Activated B cell treated with CpG ODN at 0.5 μM for 24 hours (primary cell): ENCODE measurements around the gene ZNF346. TPM values are rescaled to one million over a fixed set of nuclear protein-coding genes. Genes with fewer than 3 reads are reported as not detected.

Experiments used
- ATAC-seq: fragments of 200-7000 bp; cut with Tn5 transposase; one replicate; pipeline ENCODE4 v1.10.0; 2021; ENCODE audit warnings: low read depth, mild to moderate bottlenecking, moderate library complexity
- CTCF ChIA-PET: fragments of 350-600 bp; sonication (Branson Sonifier 250); formaldehyde crosslinking; loops from one replicate; lab custom pipeline; 2021; ENCODE audit warnings: antibody characterized with exemption; lab: Charles Lee
- POLR2A ChIA-PET: fragments of 350-600 bp; sonication (Branson Sonifier 250); formaldehyde crosslinking; loops from one replicate; lab custom pipeline; 2021; ENCODE audit warnings: antibody characterized with exemption; lab: Charles Lee
- DNase-seq: peaks from one replicate; pipeline ENCODE4 v3.0.0; 2022
- H3K27ac Mint-ChIP-seq: one replicate; pipeline ENCODE4 v1.8.0; 2020; ENCODE audit warnings: mixed read lengths
- H3K27me3 Mint-ChIP-seq: one replicate; pipeline ENCODE4 v1.8.0; 2021; ENCODE audit warnings: mixed read lengths
- H3K36me3 Mint-ChIP-seq: one replicate; pipeline ENCODE4 v1.8.0; 2021; ENCODE audit warnings: low read depth, mixed read lengths
- H3K4me1 Mint-ChIP-seq: one replicate; pipeline ENCODE4 v1.8.0; 2021; ENCODE audit warnings: mixed read lengths
- H3K4me3 Mint-ChIP-seq: one replicate; pipeline ENCODE4 v1.8.0; 2020; ENCODE audit warnings: mild to moderate bottlenecking, mixed read lengths
- H3K9me3 Mint-ChIP-seq: one replicate; pipeline ENCODE4 v1.8.0; 2020; ENCODE audit warnings: mixed read lengths
- CTCF ChIP-seq: fragments of 200-600 bp; IDR thresholded peaks from one replicate; pipeline ENCODE4 v1.8.0; 2022; ENCODE audit warnings: antibody characterized with exemption, mild to moderate bottlenecking
- intact Hi-C: fragments of 100-400 bp; cut with micrococcal nuclease; formaldehyde crosslinking; loops from one replicate; pipeline ENCODE4 v1.15.1; 2024
- total RNA-seq: library from RNA; stranded (reverse); gene quantifications from 2 replicates; pipeline ENCODE4 v1.2.3, GENCODE V29; 2022

ZNF346 gene
- total RNA-seq, 1 donor from 2014 or later = 31.4 TPM

- TF ChIP-seq CTCF = no peak
- Mint-ChIP-seq H3K4me1 (peaks cover 20% of the 10 kb centered on the region), H3K36me3 (no peaks in the 10 kb centered on the region), H3K9me3 (no peaks in the 10 kb centered on the region), H3K4me3 (no peak overlapping the region), H3K27ac (no peak overlapping the region), H3K27me3 (no peaks in the 10 kb centered on the region)
- ATAC-seq (no peak), DNase-seq (no peak)
- ChIA-PET CTCF (interaction anchor here (0.6 to 6.7 kb wide), 24 partner anchors 12 to 1383 kb away, joined by 3 to 74 read pairs (median 3); partner anchors contain the start of genes FGFR4 and LMAN2), POLR2A (no interaction called here)
- intact Hi-C loops = loop anchor here (1.0 to 10.0 kb wide), 10 partner anchors 25 to 538 kb away; partner anchors contain the start of gene DOK3
Observed at GRCh38 chr5:177112589-177113220, 90.2 kb downstream of the ZNF346 start.

- intact Hi-C loops = loop anchor here (2.0 to 10.0 kb wide), 8 partner anchors 64 to 391 kb away; partner anchors contain the start of gene DOK3
- peak; percentile 73 for DNase-seq
- no peaks in the 10 kb centered on the region for H3K9me3 Mint-ChIP-seq
- CTCF ChIA-PET = interaction anchor here (0.6 to 6.7 kb wide), 32 partner anchors 15 to 1384 kb away, joined by 3 to 74 read pairs (median 3); partner anchors contain the start of genes FGFR4 and NSD1
- POLR2A ChIA-PET = interaction anchor here (0.6 to 2.2 kb wide), 5 partner anchors 11 to 452 kb away, joined by 3 to 16 read pairs (median 3); partner anchors contain the start of gene NSD1
- peak; percentile 62 for ATAC-seq
- no peak for TF ChIP-seq CTCF
- H3K4me1 Mint-ChIP-seq = peaks cover 20% of the 10 kb centered on the region
- no peak overlapping the region for H3K4me3 Mint-ChIP-seq
- no peaks in the 10 kb centered on the region for H3K27me3 Mint-ChIP-seq
- H3K36me3 Mint-ChIP-seq = no peaks in the 10 kb centered on the region
- no peak overlapping the region for H3K27ac Mint-ChIP-seq
Observed at GRCh38 chr5:177113566-177114424, 91.3 kb downstream of the ZNF346 start.

- ChIA-PET POLR2A (interaction anchor here (3.8 kb wide), 1 partner anchor 17 kb away, joined by 23 read pairs; the partner anchor contains the start of gene NSD1), CTCF (no interaction called here)
- H3K36me3 Mint-ChIP-seq = no peaks in the 10 kb centered on the region
- no peak for TF ChIP-seq CTCF
- ATAC-seq = peak; percentile 96
- peak overlapping the region; percentile 64 for H3K27ac Mint-ChIP-seq
- intact Hi-C loops = loop anchor here (1.0 to 10.0 kb wide), 2 partner anchors 16 to 388 kb away; partner anchors contain the start of genes DOK3 and NSD1
- H3K4me1 Mint-ChIP-seq = peaks cover 16% of the 10 kb centered on the region
- peak overlapping the region; percentile 68 for H3K4me3 Mint-ChIP-seq
- peak; percentile 69 for DNase-seq
- no peaks in the 10 kb centered on the region for H3K9me3 Mint-ChIP-seq
- no peaks in the 10 kb centered on the region for H3K27me3 Mint-ChIP-seq
Observed at GRCh38 chr5:177116631-177117373, 94.3 kb downstream of the ZNF346 start.

DNA sequence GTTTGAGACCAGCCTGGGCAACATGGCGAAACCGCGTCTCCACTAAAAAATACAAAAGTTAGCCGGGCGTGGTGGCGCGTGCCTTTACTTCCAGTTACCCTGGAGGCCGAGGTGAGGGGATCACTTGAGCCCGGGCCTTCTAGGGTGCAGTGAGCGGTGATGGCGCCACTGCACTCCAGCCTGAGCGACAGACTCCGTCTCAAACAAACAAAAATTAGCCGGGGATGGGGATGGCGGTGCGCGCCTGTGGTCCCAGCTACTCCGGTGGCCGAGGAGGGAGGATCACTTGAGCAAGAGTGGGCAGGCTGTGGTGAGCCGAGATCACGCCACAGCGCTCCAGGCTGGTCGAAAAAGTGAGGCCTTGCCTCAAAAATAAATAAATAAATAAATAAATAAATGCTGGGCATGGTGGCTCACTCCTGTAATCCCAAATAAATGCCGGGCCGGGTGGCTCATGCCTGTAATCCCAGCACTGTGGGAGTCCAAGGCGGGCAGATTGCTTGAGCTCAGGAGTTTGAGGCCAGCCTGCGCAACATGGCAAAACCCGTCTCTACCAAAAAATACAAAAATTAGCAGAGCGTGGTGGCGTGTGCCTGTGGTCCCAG is 95.0 kb downstream of the ZNF346 start:
- H3K9me3 Mint-ChIP-seq = no peaks in the 10 kb centered on the region
- no peaks in the 10 kb centered on the region for H3K36me3 Mint-ChIP-seq
- no peak for ATAC-seq
- ChIA-PET POLR2A (interaction anchor here (3.8 kb wide), 1 partner anchor 16 kb away, joined by 23 read pairs; the partner anchor contains the start of gene NSD1), CTCF (no interaction called here)
- no peaks in the 10 kb centered on the region for H3K27me3 Mint-ChIP-seq
- TF ChIP-seq CTCF = no peak
- DNase-seq = no peak
- intact Hi-C loops = loop anchor here (10.0 kb wide), 1 partner anchor 387 kb away; the partner anchor contains the start of gene DOK3
- peaks cover 14% of the 10 kb centered on the region for H3K4me1 Mint-ChIP-seq
- H3K27ac Mint-ChIP-seq = no peak overlapping the region
- H3K4me3 Mint-ChIP-seq = no peak overlapping the region
